ENCODE measurements around the gene ZFP1.
"Not testable (repeated sequence)": the region's sequence is repeated elsewhere in the genome, so short reads cannot be mapped to it uniquely, and the experiment has no call there.

DNA sequence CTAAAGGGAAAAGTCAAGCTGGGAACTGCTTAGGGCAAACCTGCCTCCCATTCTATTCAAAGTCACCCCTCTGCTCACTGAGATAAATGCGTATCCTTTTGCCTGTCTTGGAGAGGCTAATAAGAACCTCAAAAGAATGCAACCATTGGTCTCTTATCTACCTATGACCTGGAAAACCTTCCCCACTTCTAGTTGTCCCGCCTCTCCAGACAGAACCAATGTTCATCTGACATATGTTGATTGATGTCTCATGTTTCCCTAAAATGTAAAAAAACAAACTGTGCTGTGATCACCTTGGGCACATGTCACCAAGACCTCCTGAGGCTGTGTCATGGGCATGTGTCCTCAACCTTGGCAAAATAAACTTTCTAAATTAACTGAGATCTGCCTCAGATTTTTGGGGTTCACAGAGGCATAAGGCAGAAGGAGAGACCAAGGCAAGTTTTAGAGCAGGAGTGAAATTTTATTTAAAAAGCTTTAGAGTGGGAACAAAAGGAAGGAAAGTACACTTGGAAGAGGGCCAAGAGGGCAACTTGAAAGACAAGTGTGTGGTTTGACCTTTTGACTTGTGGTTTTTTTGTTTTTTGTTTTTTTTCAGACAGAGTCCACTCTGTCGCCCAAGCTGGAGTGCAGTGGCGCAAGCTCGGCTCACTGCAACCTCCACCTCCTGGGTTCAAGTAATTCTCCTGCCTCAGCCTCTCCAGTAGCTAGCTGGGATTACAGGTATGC is 18.7 kb upstream of the ZFP1 start:
- not testable (repeated sequence) for TF ChIP-seq EZH2 (IDR thresholded peaks at IDR 0.05; ENCODE audit: borderline replicate concordance, low read depth, low read length, severe bottlenecking)
- TF ChIP-seq, protein P1, sequence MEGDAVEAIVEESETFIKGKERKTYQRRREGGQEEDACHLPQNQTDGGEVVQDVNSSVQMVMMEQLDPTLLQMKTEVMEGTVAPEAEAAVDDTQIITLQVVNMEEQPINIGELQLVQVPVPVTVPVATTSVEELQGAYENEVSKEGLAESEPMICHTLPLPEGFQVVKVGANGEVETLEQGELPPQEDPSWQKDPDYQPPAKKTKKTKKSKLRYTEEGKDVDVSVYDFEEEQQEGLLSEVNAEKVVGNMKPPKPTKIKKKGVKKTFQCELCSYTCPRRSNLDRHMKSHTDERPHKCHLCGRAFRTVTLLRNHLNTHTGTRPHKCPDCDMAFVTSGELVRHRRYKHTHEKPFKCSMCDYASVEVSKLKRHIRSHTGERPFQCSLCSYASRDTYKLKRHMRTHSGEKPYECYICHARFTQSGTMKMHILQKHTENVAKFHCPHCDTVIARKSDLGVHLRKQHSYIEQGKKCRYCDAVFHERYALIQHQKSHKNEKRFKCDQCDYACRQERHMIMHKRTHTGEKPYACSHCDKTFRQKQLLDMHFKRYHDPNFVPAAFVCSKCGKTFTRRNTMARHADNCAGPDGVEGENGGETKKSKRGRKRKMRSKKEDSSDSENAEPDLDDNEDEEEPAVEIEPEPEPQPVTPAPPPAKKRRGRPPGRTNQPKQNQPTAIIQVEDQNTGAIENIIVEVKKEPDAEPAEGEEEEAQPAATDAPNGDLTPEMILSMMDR (IDR thresholded peaks at IDR 0.05; ENCODE audit: borderline replicate concordance, extremely low read depth, low read length, poor library complexity, severe bottlenecking): not testable (repeated sequence)
